Measurements from ENCODE around the gene COL6A1.
"Not testable (repeated sequence)": the region's sequence is repeated elsewhere in the genome, so short reads cannot be mapped to it uniquely, and the experiment has no call there.

COL6A1 gene

GRCh38 chr21:45995686-45996179 lies 14.2 kb downstream of the COL6A1 start:
- no peak for DNase-seq (ENCODE audit: low read depth in 3 of 3)

GRCh38 chr21:45996311-45997204 lies 15.0 kb downstream of the COL6A1 start:
- no peak for DNase-seq (ENCODE audit: low read depth in 3 of 3)

GRCh38 chr21:45997205-45997494 lies 15.6 kb downstream of the COL6A1 start:
- DNase-seq (ENCODE audit: low read depth in 3 of 3): no peak

- no peak for DNase-seq (ENCODE audit: low read depth in 3 of 3)
Observed at GRCh38 chr21:45997495-45998275, 16.1 kb downstream of the COL6A1 start.

GRCh38 chr21:45998276-45998701 lies 16.7 kb downstream of the COL6A1 start:
- DNase-seq (ENCODE audit: low read depth in 3 of 3): no peak

GRCh38 chr21:45998871-45999580 lies 17.5 kb downstream of the COL6A1 start:
- DNase-seq (ENCODE audit: low read depth in 3 of 3): no peak

GRCh38 chr21:45999581-46000181 lies 18.1 kb downstream of the COL6A1 start:
- DNase-seq (ENCODE audit: low read depth in 3 of 3): no peak

- no peak for DNase-seq (ENCODE audit: low read depth in 3 of 3)
Observed at GRCh38 chr21:46000182-46000730, 18.7 kb downstream of the COL6A1 start.

- no peak for DNase-seq (ENCODE audit: low read depth in 3 of 3)
Observed at GRCh38 chr21:46000731-46001641, 19.4 kb downstream of the COL6A1 start.

- DNase-seq (ENCODE audit: low read depth in 3 of 3): no peak
Observed at GRCh38 chr21:46001821-46002681, 20.5 kb downstream of the COL6A1 start.

- no peak for DNase-seq (ENCODE audit: low read depth in 3 of 3)
Observed at GRCh38 chr21:46002841-46003574, 21.4 kb downstream of the COL6A1 start.

- no peak for DNase-seq (ENCODE audit: low read depth in 3 of 3)
Observed at GRCh38 chr21:46003575-46004007, 22.0 kb downstream of the COL6A1 start.

- DNase-seq (ENCODE audit: low read depth in 3 of 3): no peak
Observed at GRCh38 chr21:46004168-46004861, 22.7 kb downstream of the COL6A1 start.

- DNase-seq (ENCODE audit: low read depth in 3 of 3): no peak
Observed at GRCh38 chr21:46005081-46005480, 23.5 kb downstream of the COL6A1 start.

- DNase-seq (ENCODE audit: low read depth in 3 of 3): no peak
Observed at GRCh38 chr21:46005481-46005881, 23.9 kb downstream of the COL6A1 start.

- DNase-seq (ENCODE audit: low read depth in 3 of 3): not testable (repeated sequence)
Observed at GRCh38 chr21:46005894-46006546, 24.4 kb downstream of the COL6A1 start.
